Measurements from ENCODE around the gene KLHL29.

The KLHL29 gene

GRCh38 chr2:23489471-23490322 is 104.7 kb downstream of the KLHL29 start:
- H3K4me3 ChIP-seq (ENCODE audit: low read depth, low read length): no peak overlapping the region

DNA sequence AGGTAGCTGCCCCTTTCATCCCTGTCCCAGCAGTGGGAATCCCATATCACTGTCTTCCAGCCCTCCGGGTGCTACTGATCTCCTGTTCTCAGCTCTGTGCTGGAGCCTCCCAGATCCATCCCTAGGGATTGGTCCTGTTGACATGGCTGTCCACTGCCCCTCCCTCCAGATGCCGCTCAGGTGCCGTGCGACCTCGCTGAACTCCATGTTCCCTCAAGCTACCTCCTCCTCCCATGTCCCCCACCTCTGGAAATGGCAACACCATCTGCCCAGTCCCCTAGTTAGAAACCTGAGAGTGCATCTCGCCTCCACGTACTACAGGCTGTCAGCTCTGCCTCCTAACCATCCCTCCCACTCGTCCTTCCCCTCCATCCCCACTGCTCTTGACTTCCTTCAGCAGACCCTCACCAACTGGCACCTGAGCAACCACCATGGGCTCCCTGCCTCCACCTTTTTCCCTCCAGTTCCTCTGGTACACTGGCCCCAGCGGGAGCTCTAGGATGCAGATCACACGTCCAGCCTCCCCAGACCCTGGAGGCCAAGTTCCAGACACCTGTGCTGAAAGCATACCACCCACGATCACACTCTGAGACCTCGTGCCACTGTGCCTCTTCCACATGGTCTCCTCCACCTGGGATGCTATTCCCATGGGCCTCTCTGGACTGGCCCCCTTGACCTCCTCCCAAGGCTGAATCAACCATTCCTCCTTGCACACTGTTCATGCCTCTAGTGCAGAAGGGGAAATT is 106.8 kb downstream of the KLHL29 start:
- no peak overlapping the region for H3K4me3 ChIP-seq (ENCODE audit: low read depth, low read length)

GRCh38 chr2:23492337-23492675 is 107.3 kb downstream of the KLHL29 start:
- no peak overlapping the region for H3K4me3 ChIP-seq (ENCODE audit: low read depth, low read length)

DNA sequence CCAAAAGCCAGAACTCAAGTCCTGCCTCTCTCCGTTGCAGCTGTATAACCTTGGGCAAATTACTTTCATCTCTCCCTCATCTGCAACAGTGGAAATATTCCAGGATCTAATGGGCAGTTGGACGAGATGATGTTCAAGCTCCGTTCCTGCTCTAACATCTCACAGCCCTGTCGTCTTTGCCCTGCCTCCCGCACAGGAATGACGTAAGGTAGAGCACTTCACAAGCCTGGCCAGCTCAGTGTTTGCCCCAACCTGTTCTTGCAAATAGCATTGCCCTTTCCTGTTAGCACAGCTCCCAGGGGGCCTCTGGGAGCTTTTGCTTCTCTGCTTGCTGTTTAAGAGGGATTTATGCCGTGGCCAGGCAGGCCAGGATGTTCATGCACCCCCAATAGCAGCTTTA is 107.9 kb downstream of the KLHL29 start:
- no peak overlapping the region for H3K4me3 ChIP-seq (ENCODE audit: low read depth, low read length)

GRCh38 chr2:23493846-23494245 is 108.9 kb downstream of the KLHL29 start:
- no peak overlapping the region for H3K4me3 ChIP-seq (ENCODE audit: low read depth, low read length)

DNA sequence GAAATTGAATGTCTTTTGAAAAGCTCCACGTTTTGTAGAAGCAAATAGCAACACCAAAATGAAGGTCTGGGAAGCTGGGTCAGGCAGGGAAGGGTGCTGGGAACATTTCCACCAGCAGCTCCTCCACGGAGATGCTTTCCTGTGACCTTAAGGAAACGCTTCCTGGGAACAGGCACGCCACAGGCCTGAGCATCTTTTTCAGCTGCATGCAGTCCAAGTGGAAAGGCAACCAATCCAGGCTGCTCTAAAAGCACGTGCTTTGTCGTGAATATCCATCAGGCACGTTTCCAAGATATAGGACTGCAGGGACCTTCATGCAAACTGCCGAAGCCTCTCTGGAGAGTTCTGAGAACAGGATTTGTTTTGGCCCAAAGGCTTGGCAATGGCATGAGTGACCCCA is 109.3 kb downstream of the KLHL29 start:
- H3K4me3 ChIP-seq (ENCODE audit: low read depth, low read length): no peak overlapping the region

DNA sequence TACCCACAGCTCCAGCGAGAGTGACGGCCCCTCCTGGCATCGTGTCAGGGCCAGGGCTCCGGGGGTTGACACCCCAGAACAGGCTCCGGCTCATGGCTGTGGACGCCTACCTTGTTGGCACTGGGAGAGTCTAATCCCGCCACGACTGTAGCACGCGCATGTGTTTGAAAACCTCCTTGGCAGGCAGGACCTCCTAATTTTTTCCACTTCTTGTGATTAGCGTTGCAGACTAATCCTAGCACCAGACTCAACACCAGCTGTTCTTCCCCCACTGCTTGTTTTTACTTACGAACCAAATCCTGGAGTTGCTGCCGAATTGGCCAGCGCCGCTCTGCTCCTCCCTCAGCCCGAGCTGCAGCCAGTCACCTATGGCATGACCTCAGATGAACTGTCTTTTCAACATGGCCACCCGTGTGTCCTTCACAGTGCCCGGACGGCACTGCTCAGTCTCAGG is 110.7 kb downstream of the KLHL29 start:
- no peak overlapping the region for H3K4me3 ChIP-seq (ENCODE audit: low read depth, low read length)

GRCh38 chr2:23496456-23496855 is 111.5 kb downstream of the KLHL29 start:
- no peak overlapping the region for H3K4me3 ChIP-seq (ENCODE audit: low read depth, low read length)

GRCh38 chr2:23497063-23497462 is 112.1 kb downstream of the KLHL29 start:
- H3K4me3 ChIP-seq (ENCODE audit: low read depth, low read length): no peak overlapping the region

DNA sequence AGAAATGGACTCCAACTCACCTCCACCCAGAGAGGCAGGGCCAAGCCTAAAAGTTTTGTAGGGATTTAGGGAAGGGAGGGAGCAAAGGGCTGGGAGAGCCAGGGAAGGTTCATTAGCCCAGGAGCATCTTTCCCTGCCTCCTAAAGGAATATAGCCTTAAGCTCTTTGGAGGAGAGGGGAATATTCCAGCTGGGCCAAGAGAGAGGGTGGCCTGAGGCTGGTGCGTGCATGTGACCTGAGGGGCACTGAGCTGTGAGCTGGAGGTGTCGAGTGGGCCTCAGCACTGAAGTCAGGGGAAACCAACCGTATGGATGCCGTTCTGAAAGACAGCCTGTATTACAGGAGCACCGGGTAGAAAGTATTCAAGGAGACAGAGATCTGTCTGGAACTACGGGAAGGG is 112.6 kb downstream of the KLHL29 start:
- H3K4me3 ChIP-seq (ENCODE audit: low read depth, low read length): no peak overlapping the region

DNA sequence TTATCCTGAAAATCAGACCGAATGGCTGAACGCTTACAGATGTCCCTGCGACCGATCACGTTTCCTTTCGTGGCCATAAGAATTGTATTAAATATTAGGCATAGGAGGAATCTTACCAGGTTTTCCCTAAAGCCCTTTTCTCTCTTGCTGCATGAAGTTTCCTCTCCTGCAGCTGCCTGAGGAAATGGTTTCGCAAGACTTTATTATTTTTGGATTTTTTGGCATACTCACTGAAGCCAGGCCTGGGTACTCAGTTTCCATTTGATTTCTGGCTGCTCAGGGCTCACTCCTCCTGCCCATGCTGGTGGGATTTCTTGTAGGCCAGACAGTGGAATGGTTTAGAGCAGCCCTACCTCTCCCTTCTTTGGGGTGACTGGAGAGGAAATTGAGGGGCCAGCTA is 114.0 kb downstream of the KLHL29 start:
- H3K4me3 ChIP-seq (ENCODE audit: low read depth, low read length): no peak overlapping the region

- H3K4me3 ChIP-seq (ENCODE audit: low read depth, low read length): no peak overlapping the region
Observed at GRCh38 chr2:23499439-23499838, 114.5 kb downstream of the KLHL29 start.

- H3K4me3 ChIP-seq (ENCODE audit: low read depth, low read length): no peak overlapping the region
Observed at GRCh38 chr2:23500836-23501235, 115.9 kb downstream of the KLHL29 start.

DNA sequence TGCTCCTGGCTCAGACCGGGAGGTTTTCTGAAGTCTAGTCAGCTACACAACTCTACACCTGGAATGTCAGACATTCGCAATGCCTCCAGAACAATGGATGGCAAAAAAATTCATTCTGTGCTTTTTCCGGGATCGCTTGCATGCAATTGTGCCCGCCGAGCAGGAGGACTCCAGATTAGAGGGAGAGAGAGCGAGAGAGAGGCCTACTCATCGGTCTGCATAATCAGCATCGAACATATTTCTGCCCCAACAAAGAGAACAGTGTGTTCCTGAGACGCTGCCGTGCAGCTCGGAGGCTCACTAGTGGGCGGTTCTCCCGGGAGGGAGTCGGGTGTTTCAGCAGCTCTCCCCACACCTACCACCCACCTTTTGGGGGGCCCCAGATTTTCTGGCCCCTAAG is 117.1 kb downstream of the KLHL29 start:
- H3K4me3 ChIP-seq (ENCODE audit: low read depth, low read length): no peak overlapping the region

- H3K4me3 ChIP-seq (ENCODE audit: low read depth, low read length): no peak overlapping the region
Observed at GRCh38 chr2:23503097-23503496, 118.1 kb downstream of the KLHL29 start.

GRCh38 chr2:23503682-23504081 is 118.7 kb downstream of the KLHL29 start:
- no peak overlapping the region for H3K4me3 ChIP-seq (ENCODE audit: low read depth, low read length)

GRCh38 chr2:23504591-23504990 is 119.6 kb downstream of the KLHL29 start:
- H3K4me3 ChIP-seq (ENCODE audit: low read depth, low read length): no peak overlapping the region

DNA sequence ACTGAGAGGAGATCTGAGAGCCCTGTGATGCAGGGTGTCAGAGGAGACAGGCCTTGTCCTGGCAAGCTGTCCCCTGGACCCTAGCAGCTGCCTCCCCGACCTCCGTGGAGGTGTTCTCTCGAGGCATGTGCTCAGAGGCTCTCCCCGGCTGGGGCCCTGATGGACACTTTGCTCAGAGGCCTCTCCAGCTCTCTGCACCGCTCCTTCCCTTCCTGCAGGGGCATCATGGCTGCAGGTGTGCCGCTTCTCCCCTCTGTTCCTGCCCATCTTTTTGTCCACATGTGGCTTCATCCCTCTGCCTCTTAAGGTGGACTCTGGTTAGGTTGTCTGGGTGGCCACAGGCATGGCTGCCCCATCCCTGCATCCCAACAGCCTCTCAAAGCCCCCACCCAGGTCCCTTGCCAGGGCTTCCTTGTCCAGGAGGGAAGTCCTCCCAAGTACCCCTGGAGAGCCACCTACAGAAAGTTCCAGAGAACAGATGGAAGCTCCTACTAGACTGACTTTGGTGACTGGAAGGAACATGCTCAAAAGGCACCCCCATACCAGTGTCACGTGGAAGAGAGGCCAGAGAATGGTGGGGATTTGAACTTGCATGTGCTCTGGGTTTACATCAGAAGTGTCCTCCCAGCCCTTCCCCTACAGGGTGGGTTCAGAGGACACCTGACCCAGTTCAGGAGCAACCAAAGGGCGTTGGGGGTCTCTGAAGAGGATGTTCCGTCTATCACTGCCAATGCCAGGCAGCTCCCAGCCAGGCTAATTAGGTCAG is 120.4 kb downstream of the KLHL29 start:
- no peak overlapping the region for H3K4me3 ChIP-seq (ENCODE audit: low read depth, low read length)

- H3K4me3 ChIP-seq (ENCODE audit: low read depth, low read length): no peak overlapping the region
Observed at GRCh38 chr2:23505984-23506380, 121.0 kb downstream of the KLHL29 start.

DNA sequence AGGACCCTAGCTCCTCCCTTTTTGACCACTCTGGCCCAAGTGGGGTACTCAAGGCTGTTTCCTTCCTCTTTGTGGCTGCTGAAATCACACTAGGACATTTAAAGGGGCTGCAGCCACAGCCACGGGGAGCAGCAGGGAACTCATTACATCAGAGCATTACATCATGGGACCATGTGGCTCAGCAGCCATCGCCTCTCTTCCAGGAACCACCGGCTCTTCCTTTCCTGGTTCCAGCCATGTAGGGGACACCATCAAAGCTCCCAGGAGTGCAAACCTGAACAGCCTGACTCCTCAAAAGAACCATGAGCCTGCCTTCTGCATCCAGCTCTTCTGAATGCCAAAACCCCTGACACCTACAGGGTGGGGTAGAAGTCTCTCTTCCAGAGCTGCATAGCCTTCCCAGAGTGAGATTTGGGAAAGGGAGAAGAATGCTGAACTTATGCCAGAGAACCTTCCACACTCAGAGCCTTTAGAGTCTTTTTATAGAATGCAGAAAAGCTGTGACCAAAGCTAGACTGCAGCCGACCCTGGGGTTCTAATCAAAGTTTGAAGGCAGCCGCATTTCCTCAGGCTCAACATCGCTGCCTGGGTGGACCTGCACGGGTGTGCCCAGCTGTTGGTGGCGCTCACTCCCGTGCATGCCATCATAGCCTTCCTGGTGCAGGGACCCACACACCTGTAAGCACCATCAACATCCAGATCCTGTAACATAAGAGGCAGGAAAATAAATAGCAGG is 121.7 kb downstream of the KLHL29 start:
- no peak overlapping the region for H3K4me3 ChIP-seq (ENCODE audit: low read depth, low read length)

All from iPS-11a (cell line).